Measurements from ENCODE around the gene PTPRR.

Gene PTPRR

GRCh38 chr12:70762000-70762399 lies 158.5 kb downstream of the PTPRR start:
- TF ChIP-seq CTCF (IDR thresholded peaks at IDR 0.05; ENCODE audit: low read depth, low read length) = no peak
- no peak for DNase-seq (ENCODE audit: extremely low read depth, low read depth)

GRCh38 chr12:70759161-70759918 lies 161.2 kb downstream of the PTPRR start:
- DNase-seq (ENCODE audit: extremely low read depth, low read depth) = no peak
- TF ChIP-seq CTCF (IDR thresholded peaks at IDR 0.05; ENCODE audit: low read depth, low read length) = no peak

- DNase-seq (ENCODE audit: extremely low read depth, low read depth) = no peak
- no peak for TF ChIP-seq CTCF (IDR thresholded peaks at IDR 0.05; ENCODE audit: low read depth, low read length)
These were observed 162.1 kb downstream of the PTPRR start for GRCh38 chr12:70758494-70758845.

GRCh38 chr12:70757830-70758493 lies 162.6 kb downstream of the PTPRR start:
- TF ChIP-seq CTCF (IDR thresholded peaks at IDR 0.05; ENCODE audit: low read depth, low read length) = no peak
- DNase-seq (ENCODE audit: extremely low read depth, low read depth) = no peak

- DNase-seq (ENCODE audit: extremely low read depth, low read depth) = no peak
- no peak for TF ChIP-seq CTCF (IDR thresholded peaks at IDR 0.05; ENCODE audit: low read depth, low read length)
These were observed 163.7 kb downstream of the PTPRR start for GRCh38 chr12:70756791-70757190.

- TF ChIP-seq CTCF (IDR thresholded peaks at IDR 0.05; ENCODE audit: low read depth, low read length) = no peak
- no peak for DNase-seq (ENCODE audit: extremely low read depth, low read depth)
These were observed 164.4 kb downstream of the PTPRR start for GRCh38 chr12:70756118-70756517.

GRCh38 chr12:70754330-70754741 lies 166.2 kb downstream of the PTPRR start:
- no peak for DNase-seq (ENCODE audit: extremely low read depth, low read depth)

More at GRCh38 chr12:70754330-70754741, 166.2 kb downstream of the PTPRR start:
- no peak for TF ChIP-seq CTCF (IDR thresholded peaks at IDR 0.05; ENCODE audit: low read depth, low read length)

All from AG09319 (cell line).